K562 (cell line): ENCODE data around the gene TNFRSF6B. TPM values are rescaled to one million over a fixed set of nuclear protein-coding genes. Genes with fewer than 3 reads are reported as not detected.

ENCODE experiments used
- CHD4 ChIP-seq: fragments of 200-600 bp; sonication (generic); IDR thresholded peaks from 3 replicates; pipeline ENCODE4 v1.6.1; 2012; ENCODE audit warnings: low read depth, mild to moderate bottlenecking, mixed read lengths, low read length, inconsistent platforms; ENCODE audit not compliant: insufficient read depth, insufficient replicate concordance, poor library complexity, severe bottlenecking
- CREB5 ChIP-seq: fragments of 250-450 bp; sonication (Bioruptor Pico); IDR thresholded peaks from 2 replicates; pipeline ENCODE4 v1.5.0; 2020; ENCODE audit warnings: mild to moderate bottlenecking
- CSDE1 ChIP-seq, 2 experiments: fragments of 450-650 bp; IDR thresholded peaks; 2 replicates each; pipeline ENCODE4 v1.6.1; 2016; ENCODE audit warnings: mild to moderate bottlenecking in 1 of 2
- E2F8 ChIP-seq: fragments of 450-650 bp; IDR thresholded peaks from 2 replicates; pipeline ENCODE4 v1.7.1; 2018; ENCODE audit warnings: mild to moderate bottlenecking, low read depth; ENCODE audit not compliant: partially characterized antibody
- ETS2 ChIP-seq: IDR thresholded peaks from 2 replicates; pipeline ENCODE4 v1.6.1; 2016; ENCODE audit warnings: borderline replicate concordance, missing genetic modification characterization, mild to moderate bottlenecking, moderate library complexity, missing compliant biosample characterization; ENCODE audit not compliant: poor library complexity, severe bottlenecking
- GTF2E2 ChIP-seq: fragments of 200-800 bp; sonication (Bioruptor generic); IDR thresholded peaks from 2 replicates; pipeline ENCODE4 v1.6.1; 2016; ENCODE audit warnings: missing genetic modification characterization, missing compliant biosample characterization
- HMBOX1 ChIP-seq: sonication (generic); IDR thresholded peaks from 2 replicates; pipeline ENCODE4 v1.6.1; 2016
- HMG20B ChIP-seq: fragments of 250-450 bp; sonication (Bioruptor Pico); IDR thresholded peaks from 2 replicates; pipeline ENCODE4 v1.5.0; 2021; ENCODE audit warnings: mild to moderate bottlenecking
- HNRNPL ChIP-seq: fragments of 200-400 bp; formaldehyde crosslinking; IDR thresholded peaks from 2 replicates; pipeline ENCODE4 v1.6.1; 2017; ENCODE audit warnings: low read depth, mild to moderate bottlenecking, low read length
- NBN ChIP-seq: fragments of 450-650 bp; IDR thresholded peaks from 2 replicates; pipeline ENCODE4 v1.6.1; 2016; ENCODE audit warnings: low read depth, mild to moderate bottlenecking
- NCOA1 ChIP-seq: fragments of 450-650 bp; IDR thresholded peaks from 2 replicates; pipeline ENCODE4 v1.6.1; 2016; ENCODE audit warnings: low read depth
- PKNOX1 ChIP-seq: fragments of 450-650 bp; IDR thresholded peaks from 2 replicates; pipeline ENCODE4 v1.6.1; 2016
- PYGO2 ChIP-seq: fragments of 450-650 bp; IDR thresholded peaks from 2 replicates; pipeline ENCODE4 v1.6.1; 2016; ENCODE audit warnings: mild to moderate bottlenecking, missing genetic modification characterization, moderate library complexity, missing compliant biosample characterization
- SIRT6 ChIP-seq: IDR thresholded peaks from one replicate; pipeline ENCODE4 v1.6.1; 2012; ENCODE audit warnings: low read depth, mild to moderate bottlenecking, control low read depth, inconsistent platforms, low read length, moderate library complexity
- SREBF2 ChIP-seq: sonication (generic); formaldehyde crosslinking; IDR thresholded peaks from 2 replicates; pipeline ENCODE4 v1.4.0; 2020; ENCODE audit warnings: mild to moderate bottlenecking, missing genetic modification reagents
- XRCC4 ChIP-seq: IDR thresholded peaks from one replicate; pipeline ENCODE4 v1.6.1; 2011; ENCODE audit not compliant: insufficient read depth, insufficient read length; ENCODE audit errors: extremely low read depth
- ZNF121 ChIP-seq: sonication (generic); formaldehyde crosslinking; conservative IDR thresholded peaks from 2 replicates; pipeline ENCODE4 v1.8.0; 2022; ENCODE audit warnings: missing genetic modification reagents
- ZNF165 ChIP-seq: fragments of 250-450 bp; sonication (Bioruptor Pico); IDR thresholded peaks from 2 replicates; pipeline ENCODE4 v1.4.0; 2020; ENCODE audit warnings: borderline replicate concordance
- ZNF324 ChIP-seq: fragments of 250-450 bp; sonication (Bioruptor Pico); IDR thresholded peaks from 2 replicates; pipeline ENCODE4 v1.4.0; 2020; ENCODE audit warnings: mild to moderate bottlenecking
- ZNF347 ChIP-seq: fragments of 450-650 bp; formaldehyde crosslinking; IDR thresholded peaks from 2 replicates; pipeline ENCODE4 v1.4.0; 2020; ENCODE audit warnings: low read depth, mild to moderate bottlenecking, moderate library complexity
- ZNF384 ChIP-seq: IDR thresholded peaks from 2 replicates; pipeline ENCODE4 v1.6.1; 2012; ENCODE audit warnings: low read depth, low read length, improper control_type of control experiment
- ZNF436 ChIP-seq: fragments of 250-450, 450-650 bp; sonication (Bioruptor Pico); formaldehyde crosslinking; IDR thresholded peaks from 2 replicates; pipeline ENCODE4 v1.7.0; 2020; ENCODE audit warnings: mild to moderate bottlenecking
- ZNF511 ChIP-seq: sonication (generic); formaldehyde crosslinking; IDR thresholded peaks from 2 replicates; pipeline ENCODE4 v1.8.0; 2022; ENCODE audit warnings: mild to moderate bottlenecking, missing genetic modification reagents
- polyA plus RNA-seq, 8 experiments: library from polyadenylated mRNA; depleted of rRNA in 4 of 8; stranded (reverse) in 5 of 8; unstranded in 3 of 8; fragments of >200 nt; fragmentation: Nextera tagmentation in 2 of 8; fragmentation: Illumina TruSeq in 1 of 8; extraction: Ambion mirVana in 2 of 8; extraction: Trizol in 1 of 8; gene quantifications; 2 replicates each; pipeline versions ENCODE4 v1.2.1 to v1.2.3, GENCODE V29; 2011 to 2014; ENCODE audit warnings: inconsistent platforms in 1 of 8, missing spikeins in 1 of 8
- total RNA-seq, 7 experiments: library from RNA; depleted of rRNA in 6 of 7; stranded (reverse); fragments of >200 nt in 6 of 7; fragmentation: Illumina TruSeq in 2 of 7; extraction: Trizol in 2 of 7; gene quantifications; 2 replicates each; pipeline versions ENCODE4 v1.2.1 to v1.2.3, GENCODE V29; 2011 to 2021; ENCODE audit warnings: low replicate concordance in 1 of 7

The TNFRSF6B gene
- total and polyA plus RNA-seq, 9 of the 15 experiments (the other 6 are each of a cell fraction or from before 2014, with no cell fraction given): 0.10 to 3.5 (median 0.32) TPM; not detected in 6

GRCh38 chr20:63706852-63707557 is 10.6 kb downstream of the TNFRSF6B start (continued):
- TF ChIP-seq E2F8: no peak
- no peak for TF ChIP-seq CSDE1 (IDR thresholded peaks at IDR 0.05)
- TF ChIP-seq SREBF2 (CRISPR knock-in tag): no peak
- TF ChIP-seq CHD4: no peak
- no peak for TF ChIP-seq NBN
- no peak for TF ChIP-seq ZNF121
- 0 out of 2 replicates have a peak, but pooled peaks have one; percentile 1 for TF ChIP-seq GTF2E2
- TF ChIP-seq ZNF165 (CRISPR knock-in tag): no peak
- no peak for TF ChIP-seq ZNF384
- no peak for TF ChIP-seq HNRNPL
- no peak for TF ChIP-seq XRCC4
- TF ChIP-seq ETS2 (tag): no peak
- TF ChIP-seq NCOA1: no peak
- no peak for TF ChIP-seq SIRT6
- no peak for TF ChIP-seq PYGO2
- TF ChIP-seq ZNF511 (CRISPR knock-in tag): no peak; the same call in 1 of the 2 replicates
- no peak for TF ChIP-seq ZNF347
- no peak for TF ChIP-seq HMG20B (CRISPR knock-in tag)
- TF ChIP-seq ZNF436: no peak
- TF ChIP-seq ZNF324: no peak
- TF ChIP-seq HMBOX1: no peak
- 0 out of 2 replicates have a peak, but pooled peaks have one; percentile 20 for TF ChIP-seq PKNOX1
- no peak for TF ChIP-seq CREB5 (CRISPR knock-in tag)
